GM06990 (cell line): ENCODE results near the gene PSMG2.

ENCODE experiments used
- DNase-seq: peaks from one replicate; pipeline ENCODE4 v3.0.0-alpha.2; 2011; ENCODE audit not compliant: insufficient read length; ENCODE audit errors: extremely low read depth
- H3K27me3 ChIP-seq: replicated peaks from 2 replicates; pipeline ENCODE4 v1.6.0; 2011; ENCODE audit warnings: low read length; ENCODE audit not compliant: control insufficient read depth, insufficient read depth
- H3K36me3 ChIP-seq: 2 replicates; pipeline ENCODE4 v1.5.1; 2011; ENCODE audit warnings: low read length; ENCODE audit not compliant: control insufficient read depth, insufficient read depth
- H3K4me3 ChIP-seq: replicated peaks from 2 replicates; pipeline ENCODE4 v1.5.1; 2011; ENCODE audit warnings: low read depth, mild to moderate bottlenecking, control low read depth, low read length
- CTCF ChIP-seq: IDR thresholded peaks from 2 replicates; pipeline ENCODE4 v1.5.1; 2011; ENCODE audit warnings: low read length, control low read depth, mild to moderate bottlenecking, inconsistent platforms; ENCODE audit not compliant: insufficient read depth, poor library complexity, severe bottlenecking

PSMG2 gene

DNA sequence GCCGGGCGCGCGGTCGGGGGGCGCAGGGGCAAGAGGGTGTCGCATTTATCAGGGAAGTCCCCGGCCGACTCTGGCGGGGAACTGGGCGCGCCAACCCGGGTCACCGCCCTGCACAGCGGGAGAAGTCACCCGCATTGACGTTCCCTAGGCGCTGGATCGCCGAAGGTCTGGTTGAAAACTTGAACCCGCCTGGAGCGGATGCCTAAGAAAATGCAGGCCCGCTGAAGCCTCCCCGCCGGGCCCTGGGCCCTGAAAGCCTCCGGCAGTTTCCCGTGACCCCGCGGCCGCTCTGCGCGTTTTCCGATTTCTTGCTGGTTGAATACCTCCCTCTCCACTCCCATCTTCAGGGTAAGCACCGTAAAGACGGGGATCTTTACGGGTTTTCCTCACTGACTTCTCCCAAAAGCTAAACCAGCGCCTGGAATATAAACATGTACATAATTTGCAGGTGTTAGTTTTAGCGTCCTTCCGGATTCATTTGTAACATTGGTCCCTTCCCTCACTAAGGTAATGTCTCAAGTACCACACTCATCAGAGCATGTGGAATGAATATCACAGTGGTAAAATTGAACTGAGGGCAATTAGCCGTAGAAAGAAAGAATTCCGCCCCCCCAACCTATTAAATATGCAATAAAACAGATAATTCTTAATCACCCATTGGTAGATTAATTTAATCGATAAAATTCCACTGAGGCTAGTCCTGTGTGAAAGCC is 44.3 kb upstream of the PSMG2 start:
- Histone ChIP-seq H3K27me3 (no peaks in the 10 kb centered on the region), H3K4me3 (peak overlapping the region; percentile 73), H3K36me3 (no peaks in the 10 kb centered on the region)
- no peak for TF ChIP-seq CTCF
- no peak for DNase-seq

GRCh38 chr18:12659904-12660605 is 42.8 kb upstream of the PSMG2 start:
- H3K27me3 ChIP-seq, result no peaks in the 10 kb centered on the region
- H3K4me3 ChIP-seq, result no peak overlapping the region
- H3K36me3 ChIP-seq, result no peaks in the 10 kb centered on the region
- TF ChIP-seq CTCF, result peak; percentile 73
- peak; percentile 15 for DNase-seq

DNA sequence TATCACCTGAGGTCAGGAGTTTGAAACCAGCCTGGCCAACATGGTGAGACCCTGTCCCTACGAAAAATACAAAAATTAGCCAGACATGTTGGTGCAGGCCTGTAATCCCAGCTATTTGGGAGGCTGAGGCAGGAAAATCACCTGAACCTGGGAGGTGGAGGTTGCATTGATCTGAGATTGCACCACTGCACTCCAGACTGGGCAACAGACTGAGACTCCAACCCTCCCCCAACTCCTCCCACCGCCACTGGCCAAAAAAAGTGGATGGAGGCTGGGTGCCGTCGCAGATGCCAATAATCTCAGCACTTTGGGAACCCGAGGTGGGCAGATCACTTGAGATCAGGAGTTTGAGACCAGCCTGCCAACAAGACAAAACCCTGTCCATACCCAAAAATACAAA is 34.8 kb upstream of the PSMG2 start:
- no peaks in the 10 kb centered on the region; the same call in 1 of the 2 replicates for H3K36me3 ChIP-seq
- no peak for TF ChIP-seq CTCF

GRCh38 chr18:12679183-12679786 is 23.6 kb upstream of the PSMG2 start:
- DNase-seq, result no peak
- peaks cover 2% of the 10 kb centered on the region for H3K36me3 ChIP-seq
- no peak for TF ChIP-seq CTCF

More for the DNA sequence above, 34.8 kb upstream of the PSMG2 start:
- no peaks in the 10 kb centered on the region for H3K27me3 ChIP-seq
- H3K4me3 ChIP-seq, result no peak overlapping the region
- no peak for DNase-seq

GRCh38 chr18:12686100-12686499 is 16.7 kb upstream of the PSMG2 start:
- no peaks in the 10 kb centered on the region; the same call in none of the 2 replicates for H3K36me3 ChIP-seq
- no peak for DNase-seq
- no peaks in the 10 kb centered on the region for H3K27me3 ChIP-seq
- no peak overlapping the region for H3K4me3 ChIP-seq
- peak; percentile 15 for TF ChIP-seq CTCF

More at GRCh38 chr18:12679183-12679786, 23.6 kb upstream of the PSMG2 start:
- Histone ChIP-seq H3K27me3 (no peaks in the 10 kb centered on the region), H3K4me3 (no peak overlapping the region)
